ENCODE data around the gene DAB2. TPM values are rescaled to one million over a fixed set of nuclear protein-coding genes. Genes with fewer than 3 reads are reported as not detected.

DAB2 gene
- total and polyA plus RNA-seq, 2 donors (not counting 1 experiment from before 2014, with no cell fraction given): 0.03 to 0.47 TPM

GRCh38 chr5:39447968-39448367 lies 23.2 kb upstream of the DAB2 start:
- Histone ChIP-seq H3K9me3 (ENCODE audit: control extremely low read depth in 1 of 3, control insufficient read depth in 2 of 3, insufficient read depth in 1 of 3, low read length in 2 of 3) (no peaks in the 10 kb centered on the region), H2AFZ (ENCODE audit: insufficient read depth, low read depth, low read length, poor library complexity, severe bottlenecking) (no peak overlapping the region), H3K4me2 (replicated peaks; ENCODE audit: low read depth, low read length, poor library complexity, severe bottlenecking) (no peak overlapping the region), H3K79me2 (ENCODE audit: control insufficient read depth, insufficient read depth, low read length) (no peaks in the 10 kb centered on the region), H4K20me1 (ENCODE audit: control insufficient read depth, insufficient read depth, low read length, poor library complexity, severe bottlenecking) (no peaks in the 10 kb centered on the region), H3K27ac (ENCODE audit: low read length in 2 of 2) (no peak overlapping the region), H3K27me3 (replicated peaks in 1 of 4; ENCODE audit: control extremely low read depth in 1 of 4, control insufficient read depth in 3 of 4, insufficient read depth in 4 of 4, low read length in 3 of 4) (no peaks in the 10 kb centered on the region), H3K36me3 (replicated peaks in 1 of 2; ENCODE audit: control extremely low read depth in 1 of 2, control insufficient read depth in 1 of 2, extremely low read depth in 1 of 2, insufficient read depth in 2 of 2, low read length in 1 of 2) (no peaks in the 10 kb centered on the region), H3K4me1 (ENCODE audit: control insufficient read depth in 2 of 2, insufficient read depth in 2 of 2, low read length in 2 of 2) (no peaks in the 10 kb centered on the region), H3K9ac (ENCODE audit: low read length) (no peak overlapping the region), H3K4me3 (ENCODE audit: control extremely low read depth in 1 of 5, extremely low read depth in 1 of 5, insufficient read depth in 1 of 5, low read depth in 2 of 5, low read length in 4 of 5) (no peak overlapping the region)
- H3K27ac Mint-ChIP-seq: no peak overlapping the region
- no peak overlapping the region for H3K4me3 Mint-ChIP-seq
- no peak for TF ChIP-seq EZH2 (IDR thresholded peaks at IDR 0.05; ENCODE audit: borderline replicate concordance, insufficient read depth, low read depth, low read length, poor library complexity, severe bottlenecking)
- TF ChIP-seq, protein P1, sequence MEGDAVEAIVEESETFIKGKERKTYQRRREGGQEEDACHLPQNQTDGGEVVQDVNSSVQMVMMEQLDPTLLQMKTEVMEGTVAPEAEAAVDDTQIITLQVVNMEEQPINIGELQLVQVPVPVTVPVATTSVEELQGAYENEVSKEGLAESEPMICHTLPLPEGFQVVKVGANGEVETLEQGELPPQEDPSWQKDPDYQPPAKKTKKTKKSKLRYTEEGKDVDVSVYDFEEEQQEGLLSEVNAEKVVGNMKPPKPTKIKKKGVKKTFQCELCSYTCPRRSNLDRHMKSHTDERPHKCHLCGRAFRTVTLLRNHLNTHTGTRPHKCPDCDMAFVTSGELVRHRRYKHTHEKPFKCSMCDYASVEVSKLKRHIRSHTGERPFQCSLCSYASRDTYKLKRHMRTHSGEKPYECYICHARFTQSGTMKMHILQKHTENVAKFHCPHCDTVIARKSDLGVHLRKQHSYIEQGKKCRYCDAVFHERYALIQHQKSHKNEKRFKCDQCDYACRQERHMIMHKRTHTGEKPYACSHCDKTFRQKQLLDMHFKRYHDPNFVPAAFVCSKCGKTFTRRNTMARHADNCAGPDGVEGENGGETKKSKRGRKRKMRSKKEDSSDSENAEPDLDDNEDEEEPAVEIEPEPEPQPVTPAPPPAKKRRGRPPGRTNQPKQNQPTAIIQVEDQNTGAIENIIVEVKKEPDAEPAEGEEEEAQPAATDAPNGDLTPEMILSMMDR (IDR thresholded peaks at IDR 0.05): no peak
- ChIA-PET CTCF (no interaction called here), POLR2A (no interaction called here)
- no peaks in the 10 kb centered on the region for H3K27me3 Mint-ChIP-seq
- intact Hi-C loops (cut with micrococcal nuclease): no loop called here
- 100% methylated on average over 6 of the region's 12 CpGs for WGBS (ENCODE audit: insufficient coverage)
- ATAC-seq (ENCODE audit: low read depth) (no peak), DNase-seq (no peak)
- no peaks in the 10 kb centered on the region for H3K9me3 Mint-ChIP-seq (ENCODE audit: insufficient read depth)
- no peaks in the 10 kb centered on the region for H3K4me1 Mint-ChIP-seq

- H3K27ac Mint-ChIP-seq: no peak overlapping the region
- H3K9me3 Mint-ChIP-seq (ENCODE audit: insufficient read depth): no peaks in the 10 kb centered on the region
- Histone ChIP-seq H2AFZ (ENCODE audit: insufficient read depth, low read depth, low read length, poor library complexity, severe bottlenecking) (no peak overlapping the region), H3K9ac (ENCODE audit: low read length) (no peak overlapping the region), H3K4me2 (replicated peaks; ENCODE audit: low read depth, low read length, poor library complexity, severe bottlenecking) (no peak overlapping the region), H3K36me3 (replicated peaks in 1 of 2; ENCODE audit: control extremely low read depth in 1 of 2, control insufficient read depth in 1 of 2, extremely low read depth in 1 of 2, insufficient read depth in 2 of 2, low read length in 1 of 2) (no peaks in the 10 kb centered on the region), H3K79me2 (ENCODE audit: control insufficient read depth, insufficient read depth, low read length) (no peaks in the 10 kb centered on the region), H3K4me3 (ENCODE audit: control extremely low read depth in 1 of 5, extremely low read depth in 1 of 5, insufficient read depth in 1 of 5, low read depth in 2 of 5, low read length in 4 of 5) (no peak overlapping the region), H3K27me3 (replicated peaks in 1 of 4; ENCODE audit: control extremely low read depth in 1 of 4, control insufficient read depth in 3 of 4, insufficient read depth in 4 of 4, low read length in 3 of 4) (no peaks in the 10 kb centered on the region), H3K4me1 (ENCODE audit: control insufficient read depth in 2 of 2, insufficient read depth in 2 of 2, low read length in 2 of 2) (no peaks in the 10 kb centered on the region), H4K20me1 (ENCODE audit: control insufficient read depth, insufficient read depth, low read length, poor library complexity, severe bottlenecking) (no peaks in the 10 kb centered on the region), H3K27ac (ENCODE audit: low read length in 2 of 2) (no peak overlapping the region), H3K9me3 (ENCODE audit: control extremely low read depth in 1 of 3, control insufficient read depth in 2 of 3, insufficient read depth in 1 of 3, low read length in 2 of 3) (no peaks in the 10 kb centered on the region)
- intact Hi-C loops (cut with micrococcal nuclease): no loop called here
- H3K27me3 Mint-ChIP-seq: peaks cover 3% of the 10 kb centered on the region
- ATAC-seq (ENCODE audit: low read depth) (no peak), DNase-seq (no peak)
- TF ChIP-seq, protein P1 (IDR thresholded peaks at IDR 0.05): no peak
- no peak for TF ChIP-seq EZH2 (IDR thresholded peaks at IDR 0.05; ENCODE audit: borderline replicate concordance, insufficient read depth, low read depth, low read length, poor library complexity, severe bottlenecking)
- POLR2A ChIA-PET: no interaction called here
- no peaks in the 10 kb centered on the region for H3K4me1 Mint-ChIP-seq
- CTCF ChIA-PET: no interaction called here
- whole genome bisulfite sequencing (ENCODE audit: insufficient coverage): 100% methylated on average over 1 of the region's 3 CpGs
- H3K4me3 Mint-ChIP-seq: no peak overlapping the region
Observed at GRCh38 chr5:39447059-39447458, 22.3 kb upstream of the DAB2 start.
